Measurements from ENCODE around the gene AKT1.

Gene AKT1

DNA sequence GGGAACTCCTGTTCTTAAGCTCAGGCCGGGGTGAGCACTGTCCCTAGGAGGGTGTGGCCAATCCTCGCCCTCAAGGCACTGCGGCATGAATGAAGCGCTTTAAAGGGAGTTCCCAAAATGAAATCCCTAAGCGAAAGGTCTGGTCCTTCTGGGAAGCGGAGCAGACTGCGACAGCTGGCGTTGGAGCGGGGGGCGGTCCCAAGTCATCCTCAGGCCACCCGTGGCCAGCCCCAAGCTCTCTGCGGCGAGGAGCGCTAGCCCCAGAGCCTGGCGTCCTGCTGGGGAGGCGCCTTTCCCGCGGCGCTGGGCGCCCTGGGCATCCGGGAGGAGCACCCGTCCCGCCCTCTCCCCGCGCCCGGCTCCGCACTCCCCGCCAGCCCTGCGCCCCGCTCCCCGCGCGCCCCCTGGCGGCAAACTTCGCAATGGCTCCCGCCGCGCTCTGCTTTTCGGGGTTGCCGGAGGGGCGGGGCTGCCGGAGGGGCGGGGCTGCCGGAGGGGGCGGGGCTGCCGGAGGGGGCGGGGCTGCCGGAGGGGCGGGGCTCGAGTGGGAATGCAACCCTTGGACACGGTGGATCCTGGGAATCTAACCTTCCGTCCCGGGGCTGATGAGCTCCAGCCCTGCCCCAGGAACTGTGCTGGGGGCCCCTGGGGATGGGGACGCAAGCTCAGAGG lies 30.8 kb upstream of the AKT1 start:
- Histone ChIP-seq H3K27ac (ENCODE audit: low read length) (no peak overlapping the region), H3K9ac (ENCODE audit: low read length) (no peak overlapping the region), H3K9me2 (replicated peaks; ENCODE audit: insufficient read depth, low read length) (no peaks in the 10 kb centered on the region), H3F3A (ENCODE audit: insufficient read depth, low read length) (no peaks in the 10 kb centered on the region), H3K9me3 (replicated peaks; ENCODE audit: insufficient read depth, low read length) (no peaks in the 10 kb centered on the region), H3K4me3 (ENCODE audit: low read length) (peak overlapping the region; percentile 41; the same call in 1 of the 2 replicates), H2AFZ (ENCODE audit: low read length) (no peak overlapping the region), H4K20me1 (ENCODE audit: insufficient read depth, low read length) (no peaks in the 10 kb centered on the region), H3K36me3 (replicated peaks; ENCODE audit: insufficient read depth, low read length) (no peaks in the 10 kb centered on the region), H3K4me1 (ENCODE audit: low read length) (no peaks in the 10 kb centered on the region), H3K4me2 (ENCODE audit: low read depth, low read length) (peak overlapping the region; percentile 79; the same call in 1 of the 2 replicates), H3K79me2 (ENCODE audit: low read length) (no peaks in the 10 kb centered on the region), H3K27me3 (replicated peaks; ENCODE audit: insufficient read depth, low read length) (peaks cover 17% of the 10 kb centered on the region)
- no peak for TF ChIP-seq EZH2 (optimal IDR thresholded peaks at IDR 0.05; ENCODE audit: low read depth, low read length)
- TF ChIP-seq, protein P1, sequence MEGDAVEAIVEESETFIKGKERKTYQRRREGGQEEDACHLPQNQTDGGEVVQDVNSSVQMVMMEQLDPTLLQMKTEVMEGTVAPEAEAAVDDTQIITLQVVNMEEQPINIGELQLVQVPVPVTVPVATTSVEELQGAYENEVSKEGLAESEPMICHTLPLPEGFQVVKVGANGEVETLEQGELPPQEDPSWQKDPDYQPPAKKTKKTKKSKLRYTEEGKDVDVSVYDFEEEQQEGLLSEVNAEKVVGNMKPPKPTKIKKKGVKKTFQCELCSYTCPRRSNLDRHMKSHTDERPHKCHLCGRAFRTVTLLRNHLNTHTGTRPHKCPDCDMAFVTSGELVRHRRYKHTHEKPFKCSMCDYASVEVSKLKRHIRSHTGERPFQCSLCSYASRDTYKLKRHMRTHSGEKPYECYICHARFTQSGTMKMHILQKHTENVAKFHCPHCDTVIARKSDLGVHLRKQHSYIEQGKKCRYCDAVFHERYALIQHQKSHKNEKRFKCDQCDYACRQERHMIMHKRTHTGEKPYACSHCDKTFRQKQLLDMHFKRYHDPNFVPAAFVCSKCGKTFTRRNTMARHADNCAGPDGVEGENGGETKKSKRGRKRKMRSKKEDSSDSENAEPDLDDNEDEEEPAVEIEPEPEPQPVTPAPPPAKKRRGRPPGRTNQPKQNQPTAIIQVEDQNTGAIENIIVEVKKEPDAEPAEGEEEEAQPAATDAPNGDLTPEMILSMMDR (IDR thresholded peaks at IDR 0.05; ENCODE audit: low read length), result peak; percentile 39
- TF ChIP-seq EZH2phosphoT487 (IDR thresholded peaks at IDR 0.05; ENCODE audit: low read length), result no peak
- peak; percentile 62 for DNase-seq

DNA sequence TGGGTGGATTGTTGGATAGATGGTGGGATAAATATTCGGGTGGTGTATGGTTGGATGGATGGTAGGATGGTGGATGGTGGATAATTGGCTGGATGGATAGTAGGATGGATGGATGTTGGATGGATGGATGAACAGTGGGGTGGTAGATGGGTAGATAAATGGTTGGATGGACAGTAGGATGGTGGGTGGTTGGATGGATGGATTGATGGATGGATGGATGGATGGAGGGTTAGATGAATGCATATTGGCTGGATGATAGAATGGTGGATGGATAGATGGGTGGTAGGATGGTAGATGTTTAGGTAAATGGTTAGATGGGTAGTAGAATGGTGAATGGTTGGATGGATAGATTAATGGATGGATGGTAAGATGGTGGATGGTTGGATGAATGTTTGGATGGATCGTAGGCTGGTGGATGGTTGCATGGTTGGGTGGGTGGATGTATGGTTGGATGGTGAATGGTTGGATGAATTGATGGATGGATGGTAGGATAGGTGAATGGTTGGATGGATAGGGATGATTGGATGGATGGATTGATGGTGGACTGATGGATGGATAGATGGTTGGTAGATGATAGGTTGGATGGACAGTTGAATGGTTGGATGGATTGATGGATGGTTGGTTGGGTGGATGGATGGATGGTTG lies 28.9 kb upstream of the AKT1 start:
- Histone ChIP-seq H3F3A (ENCODE audit: insufficient read depth, low read length) (no peaks in the 10 kb centered on the region), H3K9ac (ENCODE audit: low read length) (no peak overlapping the region), H3K9me3 (replicated peaks; ENCODE audit: insufficient read depth, low read length) (no peaks in the 10 kb centered on the region), H2AFZ (ENCODE audit: low read length) (no peak overlapping the region), H3K4me1 (ENCODE audit: low read length) (no peaks in the 10 kb centered on the region), H3K4me2 (ENCODE audit: low read depth, low read length) (no peak overlapping the region), H3K27ac (ENCODE audit: low read length) (no peak overlapping the region), H3K27me3 (replicated peaks; ENCODE audit: insufficient read depth, low read length) (peaks cover 12% of the 10 kb centered on the region), H4K20me1 (ENCODE audit: insufficient read depth, low read length) (no peaks in the 10 kb centered on the region), H3K79me2 (ENCODE audit: low read length) (no peaks in the 10 kb centered on the region), H3K36me3 (replicated peaks; ENCODE audit: insufficient read depth, low read length) (no peaks in the 10 kb centered on the region), H3K9me2 (replicated peaks; ENCODE audit: insufficient read depth, low read length) (no peaks in the 10 kb centered on the region), H3K4me3 (ENCODE audit: low read length) (no peak overlapping the region)
- no peak for DNase-seq
- TF ChIP-seq EZH2phosphoT487 (IDR thresholded peaks at IDR 0.05; ENCODE audit: low read length) (no peak), EZH2 (optimal IDR thresholded peaks at IDR 0.05; ENCODE audit: low read depth, low read length) (no peak)
- TF ChIP-seq, protein P1 (IDR thresholded peaks at IDR 0.05; ENCODE audit: low read length), result no peak

DNA sequence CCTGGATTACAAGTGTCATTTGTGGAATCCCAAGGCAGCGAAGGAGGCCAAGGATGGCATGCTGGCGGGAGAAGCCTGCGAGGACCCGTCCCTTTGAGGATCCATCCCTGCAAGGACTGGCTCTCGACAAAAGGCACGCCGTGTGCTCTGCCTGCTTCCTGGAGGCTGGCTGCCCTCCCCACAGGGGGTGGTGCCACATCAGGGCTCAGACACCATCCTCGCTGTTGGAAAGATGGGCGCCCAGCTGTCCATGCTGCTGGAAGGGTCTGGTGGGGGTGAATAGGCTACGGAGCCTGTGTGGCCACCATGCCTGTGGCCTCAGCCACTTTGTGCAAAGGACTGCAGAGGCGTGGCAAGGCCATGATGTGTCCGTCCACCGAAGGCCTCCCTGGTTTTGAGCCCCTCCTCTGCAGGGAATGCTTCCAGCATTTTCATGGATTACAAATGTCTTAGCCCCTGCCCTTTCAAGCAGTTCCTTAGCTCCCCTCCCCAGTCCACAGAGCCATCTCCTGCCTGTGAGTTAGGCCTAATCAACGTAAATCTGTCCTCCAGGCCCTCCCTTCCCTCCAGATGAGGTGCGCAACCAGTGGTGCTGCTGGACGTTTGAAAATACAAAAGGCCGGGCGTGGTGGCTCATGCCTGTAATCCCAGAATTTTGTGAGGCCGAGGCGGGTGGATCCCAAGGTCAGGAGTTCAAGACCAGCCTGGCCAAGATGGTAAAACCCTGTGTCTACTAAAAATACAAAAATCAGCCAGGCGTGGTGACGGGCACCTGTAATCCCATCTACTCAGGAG lies 27.5 kb upstream of the AKT1 start:
- Histone ChIP-seq H3K36me3 (replicated peaks; ENCODE audit: insufficient read depth, low read length) (no peaks in the 10 kb centered on the region), H3F3A (ENCODE audit: insufficient read depth, low read length) (no peaks in the 10 kb centered on the region), H4K20me1 (ENCODE audit: insufficient read depth, low read length) (no peaks in the 10 kb centered on the region), H3K9me2 (replicated peaks; ENCODE audit: insufficient read depth, low read length) (no peaks in the 10 kb centered on the region), H3K79me2 (ENCODE audit: low read length) (no peaks in the 10 kb centered on the region), H3K4me2 (ENCODE audit: low read depth, low read length) (no peak overlapping the region), H3K9me3 (replicated peaks; ENCODE audit: insufficient read depth, low read length) (no peaks in the 10 kb centered on the region), H3K4me1 (ENCODE audit: low read length) (no peaks in the 10 kb centered on the region), H3K9ac (ENCODE audit: low read length) (no peak overlapping the region), H3K27me3 (replicated peaks; ENCODE audit: insufficient read depth, low read length) (peaks cover 12% of the 10 kb centered on the region), H3K4me3 (ENCODE audit: low read length) (no peak overlapping the region), H3K27ac (ENCODE audit: low read length) (no peak overlapping the region), H2AFZ (ENCODE audit: low read length) (no peak overlapping the region)
- no peak for DNase-seq
- TF ChIP-seq, protein P1 (IDR thresholded peaks at IDR 0.05; ENCODE audit: low read length), result no peak
- TF ChIP-seq EZH2 (optimal IDR thresholded peaks at IDR 0.05; ENCODE audit: low read depth, low read length), result no peak
- no peak for TF ChIP-seq EZH2phosphoT487 (IDR thresholded peaks at IDR 0.05; ENCODE audit: low read length)
